SK-N-SH (cell line): ENCODE measurements around the gene STK16. TPM values are rescaled to one million over a fixed set of nuclear protein-coding genes. Genes with fewer than 3 reads are reported as not detected.

Experiments used
- CTCF ChIA-PET: fragments of 300-600, 350-600 bp; formaldehyde crosslinking; extraction: SDS; loops from one replicate; lab custom pipeline; 2021; lab: Yijun Ruan, JAX
- POLR2A ChIA-PET: fragments of 350-600 bp; sonication (Branson Sonifier 250); formaldehyde crosslinking; extraction: SDS; loops from one replicate; lab custom pipeline; 2020; ENCODE audit warnings: antibody characterized with exemption, inconsistent platforms; lab: Yijun Ruan, JAX
- DNase-seq: peaks from one replicate; pipeline ENCODE4 v3.0.0; 2012
- H2AFZ ChIP-seq: fragments of 200-600 bp; sonication (generic); 2 replicates; pipeline ENCODE4 v1.8.1; 2016; ENCODE audit warnings: antibody characterized with exemption, mild to moderate bottlenecking, low read depth
- H3F3A ChIP-seq: fragments of 200-600 bp; sonication (generic); replicated peaks from 2 replicates; pipeline ENCODE3; 2016; ENCODE audit warnings: antibody characterized with exemption, mild to moderate bottlenecking; ENCODE audit not compliant: insufficient read depth
- H3K27ac ChIP-seq, 2 experiments: fragments of 200-500 bp in 1 of 2; fragments of 200-600 bp in 1 of 2; sonication (Bioruptor generic) in 1 of 2; sonication (generic), shearing (Covaris generic) in 1 of 2; 2 replicates each; pipeline versions ENCODE4 v1.5.1 to v1.6.1; 2014 to 2016; ENCODE audit warnings: low read depth in 2 of 2, inconsistent platforms in 1 of 2, low read length in 1 of 2, mild to moderate bottlenecking in 1 of 2, mixed read lengths in 1 of 2
- H3K27me3 ChIP-seq: fragments of 200-600 bp; sonication (generic), shearing (Covaris generic); 2 replicates; pipeline ENCODE4 v1.6.1; 2016; ENCODE audit warnings: mixed run types; ENCODE audit not compliant: insufficient read depth
- H3K36me3 ChIP-seq, 2 experiments: fragments of 200-500 bp in 1 of 2; fragments of 200-600 bp in 1 of 2; sonication (Bioruptor generic) in 1 of 2; sonication (generic) in 1 of 2; replicated peaks in 1 of 2; 2 replicates each; pipeline versions ENCODE3 to v1.5.1; 2014 to 2016; ENCODE audit warnings: low read length in 1 of 2, mild to moderate bottlenecking in 1 of 2; ENCODE audit not compliant: insufficient read depth in 2 of 2, control insufficient read depth in 1 of 2
- H3K4me1 ChIP-seq, 2 experiments: fragments of 200-500 bp in 1 of 2; fragments of 200-600 bp in 1 of 2; sonication (Bioruptor generic) in 1 of 2; sonication (generic), shearing (Covaris generic) in 1 of 2; 2 replicates each; pipeline versions ENCODE4 v1.5.1 to v1.6.1; 2014 to 2016; ENCODE audit warnings: low read depth in 1 of 2, low read length in 1 of 2, mixed run types in 1 of 2; ENCODE audit not compliant: insufficient read depth in 2 of 2, control insufficient read depth in 1 of 2
- H3K4me2 ChIP-seq: fragments of 200-600 bp; sonication (generic), shearing (Covaris generic); 2 replicates; pipeline ENCODE4 v1.6.1; 2017; ENCODE audit warnings: mixed run types
- H3K4me3 ChIP-seq, 2 experiments: fragments of 200-500 bp in 1 of 2; fragments of 200-600 bp in 1 of 2; sonication (Bioruptor generic) in 1 of 2; sonication (generic), shearing (Covaris generic) in 1 of 2; 2 replicates each; pipeline versions ENCODE4 v1.5.1 to v1.8.1; 2014 to 2016; ENCODE audit warnings: low read depth in 2 of 2, inconsistent platforms in 1 of 2, low read length in 1 of 2, mild to moderate bottlenecking in 1 of 2, mixed read lengths in 1 of 2, moderate library complexity in 1 of 2
- H3K79me2 ChIP-seq: fragments of 200-600 bp; sonication (generic); 2 replicates; pipeline ENCODE4 v1.8.1; 2017; ENCODE audit warnings: mild to moderate bottlenecking; ENCODE audit not compliant: insufficient read depth
- H3K9ac ChIP-seq: fragments of 200-600 bp; sonication (generic); 2 replicates; pipeline ENCODE4 v1.6.1; 2017; ENCODE audit warnings: mixed run types
- H3K9me2 ChIP-seq: fragments of 200-600 bp; sonication (generic); 2 replicates; pipeline ENCODE4 v1.6.1; 2017; ENCODE audit warnings: mixed run types
- H3K9me3 ChIP-seq: fragments of 200-600 bp; sonication (generic); 2 replicates; pipeline ENCODE4 v1.6.1; 2017; ENCODE audit warnings: mixed run types, mild to moderate bottlenecking, moderate library complexity
- H4K20me1 ChIP-seq: fragments of 200-600 bp; sonication (generic); 2 replicates; pipeline ENCODE4 v1.6.1; 2017; ENCODE audit warnings: mild to moderate bottlenecking, mixed run types; ENCODE audit not compliant: insufficient read depth
- CHD2 ChIP-seq: fragments of 150-350 bp; IDR thresholded peaks from 2 replicates; pipeline ENCODE4 v1.6.1; 2018; ENCODE audit warnings: low read length; ENCODE audit not compliant: partially characterized antibody
- EP300 ChIP-seq, 2 experiments: IDR thresholded peaks; 2 replicates each; pipeline versions ENCODE4 v1.4.0 to v1.6.1; 2012; ENCODE audit warnings: borderline replicate concordance in 1 of 2, low read depth in 1 of 2, low read length in 1 of 2
- FOSL2 ChIP-seq: IDR thresholded peaks from 2 replicates; pipeline ENCODE4 v1.4.0; 2012; ENCODE audit warnings: low read depth, mild to moderate bottlenecking, moderate library complexity, borderline replicate concordance
- FOXJ3 ChIP-seq: sonication (generic); formaldehyde crosslinking; IDR thresholded peaks from 2 replicates; pipeline ENCODE4 v1.5.1; 2020; ENCODE audit warnings: mild to moderate bottlenecking, missing genetic modification reagents
- FOXM1 ChIP-seq: IDR thresholded peaks from 2 replicates; pipeline ENCODE4 v1.4.0; 2012; ENCODE audit warnings: low read depth, mild to moderate bottlenecking
- GABPA ChIP-seq: IDR thresholded peaks from 2 replicates; pipeline ENCODE4 v1.4.0; 2012; ENCODE audit warnings: low read depth, mild to moderate bottlenecking
- IRF3 ChIP-seq: fragments of 150-350 bp; IDR thresholded peaks from 2 replicates; pipeline ENCODE4 v1.6.1; 2016; ENCODE audit warnings: mild to moderate bottlenecking, low read depth, low read length
- MXI1 ChIP-seq: IDR thresholded peaks from 2 replicates; pipeline ENCODE4 v1.6.1; 2012; ENCODE audit warnings: mild to moderate bottlenecking, low read depth, low read length, improper control_type of control experiment
- NFIC ChIP-seq: IDR thresholded peaks from 2 replicates; pipeline ENCODE4 v1.4.0; 2012; ENCODE audit warnings: borderline replicate concordance
- NRF1 ChIP-seq: IDR thresholded peaks from 2 replicates; pipeline ENCODE4 v1.6.1; 2012; ENCODE audit warnings: low read depth, mild to moderate bottlenecking, low read length
- PBX3 ChIP-seq: IDR thresholded peaks from 2 replicates; pipeline ENCODE4; 2012
- POLR2AphosphoS5 ChIP-seq: IDR thresholded peaks from 2 replicates; pipeline ENCODE4 v1.6.1; 2012; ENCODE audit warnings: low read depth, low read length
- RAD21 ChIP-seq: IDR thresholded peaks from 2 replicates; pipeline ENCODE4 v1.6.1; 2012; ENCODE audit warnings: mild to moderate bottlenecking, low read length
- RCOR1 ChIP-seq: fragments of 150-350 bp; IDR thresholded peaks from 2 replicates; pipeline ENCODE4 v1.6.1; 2017; ENCODE audit warnings: antibody characterized with exemption, low read length
- RFX5 ChIP-seq: IDR thresholded peaks from 2 replicates; pipeline ENCODE4 v1.6.1; 2012; ENCODE audit warnings: mild to moderate bottlenecking, improper control_type of control experiment, low read length
- SIN3A ChIP-seq: IDR thresholded peaks from 2 replicates; pipeline ENCODE4 v1.6.1; 2012; ENCODE audit warnings: low read depth, mild to moderate bottlenecking, low read length, moderate library complexity, borderline replicate concordance
- TEAD4 ChIP-seq: IDR thresholded peaks from 2 replicates; pipeline ENCODE4 v1.4.0; 2012; ENCODE audit warnings: mild to moderate bottlenecking, borderline replicate concordance; ENCODE audit not compliant: insufficient read depth
- USF2 ChIP-seq: fragments of 150-350 bp; IDR thresholded peaks from 2 replicates; pipeline ENCODE4 v1.6.1; 2017; ENCODE audit warnings: antibody characterized with exemption, low read length, low read depth, borderline replicate concordance
- WGBS: methylation state at CpG from one replicate; pipeline ENCODE4 v1.1.6; 2017; ENCODE audit warnings: low lambda C conversion rate; 5-methylcytosine and 5-hydroxymethylcytosine counted together
- polyA plus RNA-seq, 3 experiments: library from polyadenylated mRNA; depleted of rRNA; stranded (reverse); fragments of >200 nt; gene quantifications; 2 replicates each; pipeline ENCODE4 v1.2.3, GENCODE V29; 2012
- TF ChIP-seq, protein P1 (sequence below): IDR thresholded peaks from 2 replicates; pipeline ENCODE4 v1.4.0; 2012; ENCODE audit warnings: low read depth, borderline replicate concordance

STK16 gene
- polyA plus RNA-seq, 1 of the 3 experiments (the other 2 are of a cell fraction), result 57.6 TPM

DNA sequence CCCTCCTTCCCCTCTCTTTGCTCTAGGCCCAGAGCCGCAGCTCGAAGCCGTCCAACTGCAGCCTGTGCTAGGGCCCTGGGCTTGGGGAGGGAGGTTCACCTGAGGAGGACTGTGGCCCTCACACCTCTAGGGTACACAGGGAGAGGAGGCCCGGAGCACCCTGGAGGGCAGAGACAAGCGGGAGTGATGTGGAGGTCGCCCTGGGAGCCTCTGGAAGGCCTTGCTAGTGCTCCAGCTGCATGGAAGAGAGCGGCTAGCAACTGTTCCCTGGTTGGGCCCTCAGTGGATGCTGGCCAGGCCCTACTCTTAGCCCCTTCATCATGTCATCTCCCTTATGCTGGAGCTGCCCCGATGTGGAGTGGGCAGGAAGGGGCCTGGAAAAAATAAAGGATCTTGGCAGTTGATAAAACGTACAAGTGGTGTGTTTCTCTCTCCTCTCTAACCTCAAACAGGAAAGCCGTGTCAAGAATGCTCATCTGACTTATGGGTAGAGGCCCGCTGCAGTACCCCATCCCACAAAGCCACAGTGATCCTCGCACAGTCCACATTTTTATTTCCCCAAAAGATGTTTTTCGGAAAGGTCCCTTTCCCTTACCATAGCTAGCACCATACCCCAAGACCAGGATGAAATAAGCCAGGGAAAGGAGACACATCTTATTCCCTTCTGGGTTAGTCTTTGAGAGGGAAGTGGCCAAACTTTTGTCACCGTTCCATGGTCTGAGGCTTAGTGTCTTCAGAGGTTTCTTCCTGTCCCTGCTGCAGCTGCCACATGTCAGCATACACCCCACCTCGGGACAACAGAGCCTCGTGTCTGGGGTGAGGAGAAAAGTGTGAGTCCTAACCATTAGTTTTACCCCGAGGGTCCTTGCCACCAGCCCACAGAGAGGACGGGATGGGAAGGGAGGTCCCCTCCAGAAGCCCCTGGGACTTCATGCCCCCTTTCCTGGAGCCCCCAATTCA lies 35.8 kb upstream of the STK16 start:
- H3F3A ChIP-seq, result peaks cover 15% of the 10 kb centered on the region
- H2AFZ ChIP-seq, result no peak overlapping the region
- CTCF ChIA-PET, result interaction anchor here (1.2 to 4.0 kb wide), 4 partner anchors 8 to 86 kb away, joined by 3 to 26 read pairs (median 4); partner anchors contain the start of gene ABCB6
- H3K36me3 ChIP-seq, result peaks cover 13 to 43% of the 10 kb centered on the region in 2 experiments
- no peak for DNase-seq
- H3K79me2 ChIP-seq, result no peaks in the 10 kb centered on the region
- H3K4me2 ChIP-seq, result no peak overlapping the region
- TF ChIP-seq SIN3A, result no peak
- TF ChIP-seq, protein P1, sequence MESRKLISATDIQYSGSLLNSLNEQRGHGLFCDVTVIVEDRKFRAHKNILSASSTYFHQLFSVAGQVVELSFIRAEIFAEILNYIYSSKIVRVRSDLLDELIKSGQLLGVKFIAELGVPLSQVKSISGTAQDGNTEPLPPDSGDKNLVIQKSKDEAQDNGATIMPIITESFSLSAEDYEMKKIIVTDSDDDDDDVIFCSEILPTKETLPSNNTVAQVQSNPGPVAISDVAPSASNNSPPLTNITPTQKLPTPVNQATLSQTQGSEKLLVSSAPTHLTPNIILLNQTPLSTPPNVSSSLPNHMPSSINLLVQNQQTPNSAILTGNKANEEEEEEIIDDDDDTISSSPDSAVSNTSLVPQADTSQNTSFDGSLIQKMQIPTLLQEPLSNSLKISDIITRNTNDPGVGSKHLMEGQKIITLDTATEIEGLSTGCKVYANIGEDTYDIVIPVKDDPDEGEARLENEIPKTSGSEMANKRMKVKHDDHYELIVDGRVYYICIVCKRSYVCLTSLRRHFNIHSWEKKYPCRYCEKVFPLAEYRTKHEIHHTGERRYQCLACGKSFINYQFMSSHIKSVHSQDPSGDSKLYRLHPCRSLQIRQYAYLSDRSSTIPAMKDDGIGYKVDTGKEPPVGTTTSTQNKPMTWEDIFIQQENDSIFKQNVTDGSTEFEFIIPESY, result no peak
- no peak for TF ChIP-seq TEAD4
- no peak for TF ChIP-seq PBX3
- no peak for TF ChIP-seq NFIC
- TF ChIP-seq GABPA, result no peak
- no peak for TF ChIP-seq IRF3
- TF ChIP-seq RFX5, result no peak
- TF ChIP-seq RCOR1, result no peak
- no peak for TF ChIP-seq POLR2AphosphoS5
- TF ChIP-seq EP300 (IDR thresholded peaks at IDR 0.05; ENCODE audit: borderline replicate concordance in 1 of 2, low read depth in 1 of 2, low read length in 1 of 2), result no peak
- TF ChIP-seq USF2, result no peak
- TF ChIP-seq CHD2, result no peak
- TF ChIP-seq FOXM1, result no peak
- no peak for TF ChIP-seq FOSL2
- TF ChIP-seq RAD21, result no peak
- no peak for TF ChIP-seq MXI1
- TF ChIP-seq NRF1, result no peak
- TF ChIP-seq FOXJ3 (CRISPR knock-in tag), result no peak
- TF ChIP-seq, all 33 proteins: peak for 0
- WGBS, result 86% methylated on average over 14 of the region's 18 CpGs
- no peaks in the 10 kb centered on the region for H4K20me1 ChIP-seq
- H3K27me3 ChIP-seq, result no peaks in the 10 kb centered on the region
- POLR2A ChIA-PET, result interaction anchor here (4.6 kb wide), 1 partner anchor 8 kb away, joined by 52 read pairs; the partner anchor contains the start of gene ABCB6
- H3K4me3 ChIP-seq, result no peak overlapping the region
- no peak overlapping the region for H3K27ac ChIP-seq
- no peak overlapping the region for H3K9ac ChIP-seq
- no peaks in the 10 kb centered on the region for H3K9me3 ChIP-seq
- no peaks in the 10 kb centered on the region for H3K9me2 ChIP-seq
- H3K4me1 ChIP-seq, result peaks cover 13 to 20% of the 10 kb centered on the region in 2 experiments; a peak in 3 of 4 replicates
